ENCODE data around the gene ATCAY.

Gene ATCAY, protein sequence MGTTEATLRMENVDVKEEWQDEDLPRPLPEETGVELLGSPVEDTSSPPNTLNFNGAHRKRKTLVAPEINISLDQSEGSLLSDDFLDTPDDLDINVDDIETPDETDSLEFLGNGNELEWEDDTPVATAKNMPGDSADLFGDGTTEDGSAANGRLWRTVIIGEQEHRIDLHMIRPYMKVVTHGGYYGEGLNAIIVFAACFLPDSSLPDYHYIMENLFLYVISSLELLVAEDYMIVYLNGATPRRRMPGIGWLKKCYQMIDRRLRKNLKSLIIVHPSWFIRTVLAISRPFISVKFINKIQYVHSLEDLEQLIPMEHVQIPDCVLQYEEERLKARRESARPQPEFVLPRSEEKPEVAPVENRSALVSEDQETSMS

DNA sequence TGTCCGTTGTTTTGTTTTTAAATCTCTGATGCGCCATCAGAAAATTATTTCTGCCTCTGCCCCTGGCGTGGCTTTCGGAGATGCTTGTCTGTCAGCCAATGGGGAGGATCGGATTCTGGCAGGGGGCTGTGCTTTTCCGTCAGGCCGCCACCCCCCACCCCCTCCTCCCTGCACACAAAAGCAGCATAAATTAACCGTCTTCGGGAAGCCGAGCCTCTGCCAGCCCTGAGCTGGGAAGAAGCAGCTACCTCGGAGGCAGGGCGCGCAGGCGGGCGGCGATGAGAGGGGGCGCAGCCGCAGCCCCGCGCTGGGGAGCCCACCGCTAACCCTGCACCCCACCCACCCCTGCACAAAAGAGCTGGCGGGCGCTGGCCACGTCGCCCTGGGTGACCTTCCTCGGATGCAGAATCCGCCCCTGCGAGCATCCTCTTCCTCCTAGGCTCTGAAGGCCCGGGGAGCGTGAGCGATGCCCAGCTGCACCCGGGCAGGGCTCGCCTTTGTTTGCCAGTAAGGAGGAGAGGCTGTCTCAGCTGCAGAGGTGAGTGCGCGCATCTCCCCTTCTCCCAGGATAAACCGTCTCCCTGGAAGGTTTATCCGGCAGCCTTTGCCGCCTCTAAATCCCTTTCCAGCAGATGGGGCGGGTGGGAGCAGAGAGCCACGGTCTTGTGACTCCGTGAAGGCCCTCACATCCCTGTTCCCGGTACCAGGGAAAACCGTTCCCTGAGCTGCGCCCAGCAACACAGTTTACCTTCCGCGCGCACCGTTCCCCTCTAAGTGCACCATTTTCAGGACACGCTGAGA is at the start of gene ATCAY:
ATCAY (plus strand) TSS at position 215 of the 801 bp plus-strand sequence. CDS start 5,083 bp downstream, outside the sequence.
- no peak for DNase-seq (ENCODE audit: low spot score)

DNA sequence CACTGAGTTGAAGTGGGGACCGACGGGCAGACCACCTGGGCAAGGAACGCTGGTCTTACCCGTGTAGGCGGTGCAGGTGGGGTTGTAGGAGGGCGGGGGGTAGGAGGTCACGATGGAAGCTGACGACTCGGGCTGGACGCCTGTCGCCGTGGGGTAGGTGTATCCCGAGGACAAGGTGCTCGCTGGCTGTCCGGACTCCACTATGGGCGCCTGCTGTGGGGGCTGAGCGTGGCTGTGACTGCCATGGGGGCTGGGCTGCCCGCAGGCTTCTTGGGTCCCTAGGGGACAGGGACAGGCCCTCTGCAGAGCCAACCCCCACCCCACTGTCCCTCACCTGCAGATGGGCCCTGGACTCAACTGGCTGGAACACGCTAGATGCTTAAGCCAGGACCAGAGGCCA is 48.9 kb upstream of the ATCAY start:
- no peak for DNase-seq (ENCODE audit: low spot score)

DNA sequence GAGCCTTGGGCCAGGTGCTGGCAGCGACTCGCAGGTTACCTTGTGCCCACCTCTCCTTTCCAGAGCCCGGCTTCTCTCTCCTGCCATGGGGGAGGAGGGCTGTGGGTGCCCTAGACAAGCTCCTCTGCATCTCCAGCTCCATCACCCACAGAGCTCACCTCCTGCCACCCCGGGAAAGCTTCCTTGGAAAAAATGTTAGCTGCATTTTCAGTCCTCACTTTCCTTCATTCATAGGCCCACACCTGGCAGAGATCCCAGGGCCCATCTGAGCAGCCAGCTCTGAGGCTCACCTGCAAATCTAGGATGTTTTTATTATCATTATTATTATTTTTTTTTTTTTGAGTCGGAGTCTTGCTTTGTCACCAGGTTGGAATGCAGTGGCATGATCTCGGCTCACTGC is 48.5 kb upstream of the ATCAY start:
- DNase-seq (ENCODE audit: low spot score) = no peak

DNA sequence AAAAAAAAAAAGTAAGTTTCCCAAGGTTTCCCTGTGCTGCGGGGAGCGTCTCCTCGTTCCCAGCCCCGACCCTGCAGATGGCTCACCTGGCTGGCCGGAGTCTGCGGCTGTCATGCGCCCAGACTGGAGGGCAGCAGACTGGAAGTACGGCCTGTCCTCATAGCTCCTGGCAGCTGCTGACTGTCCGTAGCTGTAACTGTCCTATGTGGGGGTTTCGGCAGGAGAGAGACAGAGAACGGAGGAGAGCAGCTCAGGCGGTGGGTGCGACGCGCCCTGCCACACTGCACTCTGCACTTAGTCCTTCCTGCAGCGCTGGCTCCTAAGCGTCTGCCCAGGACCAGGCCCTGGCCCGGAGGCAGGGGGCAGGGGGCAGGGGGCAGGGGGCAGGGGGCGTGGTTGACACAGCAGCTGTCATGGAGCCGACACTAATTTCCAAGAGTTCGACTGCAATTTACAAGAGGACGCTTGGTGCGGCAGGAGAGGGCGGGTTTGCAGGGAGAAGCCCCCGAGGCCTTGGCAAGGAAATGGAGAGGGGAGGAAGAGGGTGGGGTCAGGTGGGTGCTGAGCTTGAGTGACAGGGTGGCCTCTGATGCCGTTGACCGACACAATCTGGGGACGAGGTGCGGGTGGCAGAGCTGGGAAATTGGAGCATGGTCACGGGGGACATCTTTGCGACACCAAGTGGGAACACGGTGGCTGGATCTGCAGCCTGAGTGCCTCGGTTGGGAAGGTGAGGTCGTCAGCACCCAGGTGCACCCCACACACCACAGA is 46.7 kb upstream of the ATCAY start:
- no peak for DNase-seq (ENCODE audit: low spot score)

DNA sequence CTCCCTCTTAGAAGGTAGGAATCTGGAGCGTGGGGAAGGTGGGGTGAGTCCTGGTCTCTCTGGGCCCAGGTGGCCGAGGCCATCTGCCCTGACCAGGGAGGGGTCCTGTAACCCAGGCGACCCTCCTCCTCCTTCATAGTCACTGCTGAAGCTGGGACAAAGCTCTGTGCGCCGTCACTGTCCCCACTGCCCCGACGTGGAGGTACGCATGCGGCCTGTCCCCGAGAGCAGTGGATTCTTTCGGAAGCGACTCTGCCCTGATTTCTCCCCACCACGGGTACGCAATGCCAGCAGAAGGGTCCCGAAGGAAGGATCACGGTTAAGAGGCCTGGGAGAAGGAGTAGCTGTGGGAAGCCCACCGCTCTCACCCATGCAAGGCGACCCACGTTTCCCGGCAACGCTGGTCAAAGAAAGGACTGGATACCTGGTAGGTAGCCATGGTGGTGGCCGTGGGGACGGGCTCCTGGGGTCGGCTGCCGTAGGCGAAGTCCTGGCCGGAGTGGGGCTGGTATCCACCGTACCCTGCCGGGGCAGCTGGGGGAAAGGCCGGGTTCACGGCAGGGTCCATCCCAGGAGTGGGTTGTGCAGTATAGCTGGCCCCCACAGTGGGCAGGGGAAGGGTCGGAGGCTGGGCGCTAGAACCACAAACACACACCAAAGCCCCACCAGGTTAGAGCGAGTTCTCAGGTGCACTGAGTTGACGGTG is 46.0 kb upstream of the ATCAY start:
- DNase-seq (ENCODE audit: low spot score) = no peak

DNA sequence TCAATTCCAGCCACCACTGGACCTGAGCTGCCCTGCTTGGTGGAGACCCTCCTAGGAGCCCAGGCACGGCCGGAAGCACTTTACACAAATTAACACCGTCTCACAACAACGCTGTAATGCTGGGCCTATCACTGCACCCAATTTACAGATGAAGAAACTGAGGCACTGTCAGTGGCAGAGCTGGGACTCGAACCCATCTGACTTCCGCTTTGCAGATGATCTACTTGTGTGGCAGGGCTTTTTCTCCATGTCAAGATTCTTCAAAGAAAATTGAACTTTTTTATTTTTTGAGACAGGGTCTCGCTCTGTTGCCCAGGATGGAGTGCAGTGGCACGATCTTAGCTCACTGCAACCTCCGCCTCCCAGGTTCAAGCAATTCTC is 45.4 kb upstream of the ATCAY start:
- DNase-seq (ENCODE audit: low spot score) = no peak

DNA sequence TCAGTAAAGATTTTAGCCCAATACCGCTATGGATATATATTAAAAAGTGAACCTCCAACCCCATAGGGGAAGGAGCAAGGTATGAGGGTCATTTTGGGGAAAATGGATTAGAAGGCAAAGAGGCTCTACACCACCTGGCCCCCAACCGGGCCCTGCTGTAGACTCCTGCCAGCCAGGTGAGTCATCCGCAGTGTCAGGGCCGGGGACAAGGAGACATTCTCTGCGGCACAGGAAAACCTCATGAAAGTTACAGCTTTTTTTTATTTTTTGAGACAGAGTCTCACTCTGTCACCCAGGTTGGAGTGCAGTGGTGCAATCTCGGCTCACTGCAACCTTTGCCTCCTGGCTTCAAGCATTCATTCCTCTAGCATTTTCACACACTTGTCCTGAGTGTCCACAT is 43.6 kb upstream of the ATCAY start:
- no peak for DNase-seq (ENCODE audit: low spot score)

DNA sequence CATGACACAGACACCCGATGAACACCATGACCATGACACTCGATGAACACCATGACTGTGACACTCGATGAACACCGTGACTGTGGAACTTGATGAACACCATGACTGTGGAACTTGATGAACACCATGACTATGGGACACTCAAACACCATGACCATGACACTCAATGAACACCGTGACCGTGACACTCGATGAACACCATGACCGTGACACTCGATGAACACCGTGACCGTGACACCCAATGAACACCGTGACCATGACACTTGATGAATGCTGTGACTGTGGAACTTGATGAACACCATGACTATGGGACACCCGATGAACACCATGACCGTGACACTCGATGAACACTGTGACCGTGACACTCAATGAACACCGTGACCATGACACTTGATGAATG is 43.2 kb upstream of the ATCAY start:
- no peak for DNase-seq (ENCODE audit: low spot score)

DNA sequence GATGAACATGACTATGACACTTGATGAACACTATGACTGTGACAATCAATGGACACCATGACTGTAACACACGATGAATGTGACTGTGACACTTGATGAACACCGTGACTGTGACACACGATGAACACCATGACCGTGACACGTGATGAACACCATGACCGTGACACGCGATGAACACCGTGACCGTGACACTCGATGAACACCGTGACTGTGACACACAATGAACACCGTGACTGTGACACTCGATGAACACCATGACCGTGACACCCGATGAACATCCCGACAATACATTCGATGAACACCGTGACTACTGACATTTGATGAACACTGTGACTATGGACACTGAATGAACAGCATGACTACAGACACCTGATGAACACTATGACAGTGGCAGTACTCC is 42.6 kb upstream of the ATCAY start:
- no peak for DNase-seq (ENCODE audit: low spot score)

DNA sequence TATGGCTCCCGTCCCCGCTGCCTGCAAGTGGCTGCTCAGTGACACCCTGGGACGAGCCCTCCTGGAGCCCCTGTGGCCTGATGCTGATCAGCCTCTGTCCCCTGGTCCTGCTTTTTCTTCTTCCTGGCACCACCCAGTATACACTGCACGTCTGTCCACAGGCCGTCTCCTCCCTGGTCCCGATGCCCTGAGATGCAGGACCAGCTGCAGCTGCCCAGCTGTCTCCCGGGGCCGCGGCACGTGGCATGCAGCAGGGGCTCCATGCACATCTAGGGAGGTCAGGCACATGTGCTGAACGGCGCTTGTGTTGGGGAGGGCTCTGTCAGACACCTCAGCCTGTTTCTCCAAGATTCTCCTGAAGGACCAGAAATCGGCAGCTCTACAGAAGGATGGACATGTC is 41.8 kb upstream of the ATCAY start:
- no peak for DNase-seq (ENCODE audit: low spot score)

DNA sequence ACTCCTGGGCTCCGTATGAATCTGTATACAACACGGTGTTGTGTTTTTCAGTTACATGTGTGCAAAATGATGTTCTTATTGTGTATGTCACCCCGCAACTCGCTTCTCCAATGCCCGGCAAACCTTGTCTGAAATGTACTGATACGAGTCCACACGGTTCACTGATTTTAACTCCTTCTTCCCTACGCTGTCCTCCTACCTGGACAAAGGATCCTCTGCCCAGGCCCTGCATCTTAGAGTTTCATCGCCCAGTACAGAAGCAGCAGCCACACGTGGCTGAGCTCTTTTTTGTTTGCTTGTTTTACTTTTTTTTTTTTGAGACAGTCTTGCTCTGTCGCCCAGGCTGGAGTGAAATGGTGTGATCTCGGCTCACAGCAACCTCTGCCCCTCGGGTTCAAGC is 40.5 kb upstream of the ATCAY start:
- no peak for DNase-seq (ENCODE audit: low spot score)

DNA sequence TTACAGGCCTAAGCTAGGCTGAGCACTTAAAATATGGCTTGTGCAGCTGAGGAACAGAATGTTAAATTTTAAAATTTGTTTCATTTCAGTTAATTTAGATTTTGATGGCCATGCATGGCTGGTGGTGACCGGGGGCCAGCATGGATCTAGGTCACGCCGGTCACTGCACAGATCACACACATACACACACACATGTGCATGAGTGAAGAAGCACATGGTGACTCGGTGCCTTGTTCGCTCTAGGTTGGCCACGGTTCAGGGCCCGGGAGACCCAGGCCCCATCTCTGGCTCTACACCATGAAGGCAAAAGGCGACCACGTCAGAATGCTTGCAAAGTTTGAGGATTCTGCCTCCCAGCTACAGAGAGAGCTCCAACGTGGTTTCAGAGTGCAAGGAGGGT is 39.7 kb upstream of the ATCAY start:
- DNase-seq (ENCODE audit: low spot score) = no peak

DNA sequence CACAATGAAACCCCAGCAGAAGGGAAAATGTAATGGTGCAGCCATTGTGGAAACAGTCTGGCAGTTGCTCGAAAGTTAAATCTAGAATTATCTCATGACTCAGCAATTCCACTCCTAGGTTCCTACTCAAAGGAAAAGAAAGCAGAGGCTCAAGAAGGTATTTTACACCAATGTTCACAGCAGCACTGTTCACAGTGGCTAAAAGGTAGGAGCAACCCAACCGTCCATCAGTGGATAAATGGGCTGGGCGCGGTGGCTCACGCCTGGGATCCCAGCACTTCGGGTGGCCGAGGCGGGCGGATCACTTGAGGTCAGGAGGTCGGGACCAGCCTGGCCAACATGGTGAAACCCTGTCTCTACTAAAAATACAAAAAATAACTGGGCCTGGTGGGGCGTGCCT is 37.5 kb upstream of the ATCAY start:
- DNase-seq (ENCODE audit: low spot score) = no peak

DNA sequence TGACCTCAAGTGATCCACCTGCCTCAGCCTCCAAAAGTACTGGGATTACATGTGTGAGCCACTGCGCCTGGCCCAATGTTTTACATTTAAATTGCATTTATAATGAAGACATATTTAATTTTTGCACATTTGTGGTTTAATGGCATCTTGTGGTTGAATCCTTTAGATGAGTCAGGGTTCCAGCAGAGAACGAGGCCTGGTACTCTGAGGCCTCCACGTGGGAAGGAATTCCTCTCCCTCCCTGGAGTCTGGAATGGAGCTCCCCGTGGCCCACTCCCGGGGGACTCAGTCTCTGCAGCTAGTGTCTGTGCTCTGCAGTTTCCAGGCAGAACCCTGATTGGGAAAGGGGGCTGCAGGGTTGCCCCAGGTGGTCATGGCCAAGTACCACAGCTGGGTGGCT is 35.9 kb upstream of the ATCAY start:
- peak; percentile 81 for DNase-seq (ENCODE audit: low spot score)

DNA sequence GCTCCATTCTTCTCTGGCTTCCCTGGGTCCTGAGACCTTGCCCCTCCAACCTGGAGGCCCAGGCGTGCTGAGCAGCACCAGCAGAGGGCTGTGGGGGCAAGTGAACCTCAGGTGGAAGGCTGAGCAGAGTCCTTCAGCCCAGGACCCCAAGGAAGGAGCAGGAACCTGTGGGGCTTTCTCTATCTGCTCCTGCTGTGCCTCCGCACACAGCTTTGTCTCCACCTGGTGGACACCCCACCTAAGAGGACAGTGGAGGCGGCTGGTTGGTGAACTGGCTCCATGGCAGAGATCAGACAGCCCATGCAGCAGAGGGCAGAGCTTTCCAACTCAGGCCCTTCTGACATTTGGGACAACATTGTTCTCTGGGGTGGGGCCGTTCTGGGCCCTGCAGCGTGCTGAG is 31.4 kb upstream of the ATCAY start:
- DNase-seq (ENCODE audit: low spot score) = no peak

DNA sequence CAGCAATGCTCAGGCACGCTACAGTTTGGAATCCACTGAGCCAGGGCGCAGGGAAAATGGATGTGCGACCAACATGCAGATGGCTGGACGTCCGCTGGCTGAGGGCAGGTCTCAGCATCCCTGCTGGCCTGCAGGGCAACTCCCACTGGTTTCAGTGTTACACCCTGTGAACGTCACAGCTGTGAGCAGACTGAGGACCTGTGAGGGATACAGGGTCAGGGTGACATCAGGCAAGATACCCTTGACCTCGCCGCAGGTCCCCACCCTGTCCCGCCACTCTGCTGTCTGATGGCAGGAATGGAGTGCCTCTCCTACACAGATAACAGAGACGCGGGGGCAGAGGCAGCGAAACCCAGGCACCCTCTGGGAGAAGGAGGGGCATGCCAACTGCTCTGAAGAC is 30.7 kb upstream of the ATCAY start:
- no peak for DNase-seq (ENCODE audit: low spot score)

DNA sequence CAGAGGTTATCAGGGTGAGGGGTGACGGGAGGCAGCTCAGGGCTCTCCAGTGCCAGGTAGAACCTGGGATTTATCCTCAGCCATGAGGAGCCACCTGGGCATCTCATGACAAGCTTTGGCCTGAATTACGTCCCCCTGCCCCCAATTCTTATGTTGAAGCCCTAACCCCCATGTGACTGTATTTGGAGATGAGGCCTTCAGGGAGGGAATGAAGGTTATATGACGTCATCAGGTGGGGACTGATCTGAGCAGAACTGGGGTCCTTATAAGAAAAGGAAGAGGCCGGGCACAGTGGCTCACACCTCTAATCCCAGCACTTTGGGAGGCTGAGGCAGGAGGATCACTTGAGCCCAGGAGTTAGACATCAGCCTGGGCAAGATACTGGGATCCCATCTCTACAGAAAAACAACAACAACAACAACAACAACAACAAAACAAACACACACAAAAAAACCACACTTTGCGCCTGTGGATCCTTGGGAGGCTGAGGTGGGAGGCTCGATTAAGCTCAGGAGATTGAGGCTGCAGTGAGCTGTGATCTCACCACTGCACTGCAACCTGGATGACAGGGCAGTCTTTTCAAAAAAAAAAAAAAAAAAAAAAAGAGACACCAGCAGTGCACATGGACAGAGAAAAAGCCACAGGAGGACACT is 30.0 kb upstream of the ATCAY start:
- no peak for DNase-seq (ENCODE audit: low spot score)

DNA sequence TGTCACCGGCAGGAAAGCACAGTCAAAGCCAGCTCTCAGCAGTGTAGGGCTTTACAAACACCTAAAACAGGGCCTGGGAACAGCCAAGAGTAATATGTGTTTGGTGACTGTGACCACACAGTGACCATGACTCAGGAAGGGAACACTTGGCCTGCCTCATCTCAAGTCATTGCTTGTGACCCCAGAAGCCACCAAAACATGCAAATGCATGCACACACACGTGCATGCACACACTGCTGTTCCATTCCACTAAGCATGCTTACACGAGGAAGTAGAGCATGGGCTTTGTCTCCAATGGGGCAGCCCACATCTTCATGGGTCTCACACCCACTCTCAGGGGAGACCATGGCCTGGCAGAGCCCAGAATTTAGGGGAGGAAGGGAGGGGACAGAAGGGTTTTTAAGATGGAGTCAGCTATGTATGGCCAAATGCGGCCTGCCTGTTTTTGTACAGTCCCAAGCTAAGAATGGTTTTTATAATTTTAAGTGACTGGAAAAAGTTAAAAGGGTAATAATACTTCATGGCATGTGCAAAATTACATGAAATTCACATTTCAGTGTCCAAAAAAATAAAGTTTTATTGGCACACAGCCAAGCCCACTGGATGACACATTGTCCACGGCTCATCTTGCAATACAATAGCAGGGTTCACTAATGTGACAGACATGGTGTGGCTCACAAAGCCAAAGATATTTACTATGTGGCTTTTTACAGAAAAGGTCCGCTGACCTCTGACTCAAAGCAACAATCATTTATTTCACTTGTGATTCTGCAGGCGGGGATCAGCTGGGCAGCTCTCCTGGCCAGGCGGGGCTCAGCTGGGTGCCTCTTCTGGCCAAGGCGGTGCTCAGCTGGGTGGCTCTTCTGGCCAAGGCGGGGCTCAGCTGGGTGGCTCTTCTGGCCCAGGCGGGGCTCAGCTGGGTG is 29.0 kb upstream of the ATCAY start:
- peak; percentile 13 for DNase-seq (ENCODE audit: low spot score)

DNA sequence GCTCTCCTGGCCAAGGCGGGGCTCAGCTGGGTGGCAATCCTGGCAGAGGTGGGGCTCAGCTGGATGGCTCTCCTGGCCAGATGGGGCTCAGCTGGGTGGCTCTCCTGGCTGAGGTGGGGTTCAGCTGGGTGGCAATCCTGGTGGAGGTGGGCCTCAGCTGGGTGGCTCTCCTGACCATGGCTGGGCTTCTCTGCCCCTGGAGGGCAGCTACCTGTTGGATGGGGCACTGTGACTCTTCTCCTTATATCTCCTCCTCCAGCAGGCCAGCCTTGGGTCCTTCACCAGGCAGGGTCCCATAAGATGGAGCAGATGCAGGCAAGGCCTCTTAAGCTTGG is 28.3 kb upstream of the ATCAY start:
- DNase-seq (ENCODE audit: low spot score) = no peak

DNA sequence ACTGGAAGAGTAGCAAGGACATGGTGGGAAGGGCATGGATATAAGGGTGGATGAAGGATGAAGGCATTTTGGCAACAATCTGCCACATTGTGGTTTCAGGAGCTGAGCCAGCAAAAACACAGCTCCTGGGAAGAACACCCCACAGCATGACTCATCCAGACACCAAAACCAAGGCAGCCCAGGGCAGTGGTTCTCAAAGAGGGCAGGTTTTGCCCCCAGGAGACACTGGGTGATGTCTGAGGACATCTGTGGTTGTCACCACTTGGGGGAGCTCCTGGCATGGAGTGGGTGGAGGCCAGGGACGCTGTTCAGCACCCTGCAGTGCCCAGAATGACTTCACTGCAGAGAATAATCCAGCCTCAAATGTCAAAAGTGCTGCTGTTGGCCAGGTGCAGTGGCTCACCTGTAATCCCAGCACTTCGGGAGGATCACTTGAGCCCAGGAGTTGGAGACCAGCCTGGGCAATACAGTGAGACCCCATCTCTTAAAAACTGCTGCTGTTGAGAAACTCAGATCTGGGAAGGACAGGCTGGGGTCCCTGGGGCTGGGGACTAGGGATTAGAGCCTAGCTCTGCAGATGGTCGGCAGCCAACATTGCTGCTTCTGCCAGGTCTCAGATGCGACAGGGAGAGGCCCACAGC is 27.8 kb upstream of the ATCAY start:
- peak; percentile 73 for DNase-seq (ENCODE audit: low spot score)

Data from AG20443 (cell line).